Measurements from ENCODE around the gene EIF2B2. TPM values are rescaled to one million over a fixed set of nuclear protein-coding genes. Genes with fewer than 3 reads are reported as not detected.
"Not testable (repeated sequence)": the region's sequence is repeated elsewhere in the genome, so short reads cannot be mapped to it uniquely, and the experiment has no call there.

Gene EIF2B2
- total RNA-seq, 1 donor from 2014 or later = 51.7 TPM

DNA sequence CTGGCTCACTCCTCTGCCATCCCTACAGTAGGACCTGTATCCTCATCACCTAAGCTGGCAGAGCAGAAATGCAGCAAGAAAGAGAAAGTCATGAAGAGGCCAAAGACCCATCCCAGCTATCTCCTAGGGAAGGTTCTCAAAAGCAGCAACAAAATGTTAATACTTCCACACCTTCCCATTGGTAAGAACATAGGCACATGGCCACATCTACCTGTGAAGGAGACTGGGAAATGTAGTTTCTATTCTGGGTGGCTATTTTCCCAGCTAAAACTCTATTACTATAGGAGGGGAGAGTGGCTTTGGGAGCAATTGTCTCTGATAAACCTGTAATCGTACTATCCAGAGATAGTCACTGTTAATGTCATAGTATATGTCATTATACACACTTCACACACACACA is 13.7 kb upstream of the EIF2B2 start:
- DNase-seq (ENCODE audit: low spot score) = no peak

DNA sequence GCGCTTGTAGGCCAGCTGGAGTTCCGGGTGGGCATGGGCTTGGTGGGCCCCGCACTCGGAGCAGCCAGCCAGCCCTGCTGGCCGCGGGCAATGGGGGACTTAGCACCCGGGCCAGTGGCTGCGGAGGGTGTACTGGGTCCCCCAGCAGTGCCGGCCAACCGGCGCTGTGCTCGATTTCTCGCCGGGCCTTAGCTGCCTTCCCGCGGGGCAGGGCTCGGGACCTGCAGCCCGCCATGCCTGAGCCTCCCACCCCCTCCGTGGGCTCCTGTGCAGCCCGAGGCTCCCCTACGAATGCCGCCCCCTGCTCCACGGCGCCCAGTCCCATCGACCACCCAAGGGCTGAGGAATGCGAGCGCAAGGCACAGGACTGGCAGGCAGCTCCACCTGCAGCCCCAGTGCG is 8.5 kb upstream of the EIF2B2 start:
- DNase-seq (ENCODE audit: low spot score) = not testable (repeated sequence)

DNA sequence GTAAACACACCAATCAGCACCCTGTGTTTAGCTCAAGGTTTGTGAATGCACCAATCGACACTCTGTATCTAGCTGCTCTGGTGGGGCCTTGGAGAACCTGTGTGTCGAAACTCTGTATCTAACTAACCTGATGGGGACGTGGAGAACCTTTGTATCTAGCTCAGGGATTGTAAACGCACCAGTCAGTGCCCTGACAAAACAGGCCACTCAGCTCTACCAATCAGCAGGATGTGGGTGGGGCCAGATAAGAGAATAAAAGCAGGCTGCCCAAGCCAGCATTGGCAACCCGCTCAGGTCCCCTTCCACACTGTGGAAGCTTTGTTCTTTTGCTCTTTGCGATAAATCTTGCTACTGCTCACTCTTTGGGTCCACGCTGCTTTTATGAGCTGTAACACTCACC is 6.9 kb upstream of the EIF2B2 start:
- not testable (repeated sequence) for DNase-seq (ENCODE audit: low spot score)

DNA sequence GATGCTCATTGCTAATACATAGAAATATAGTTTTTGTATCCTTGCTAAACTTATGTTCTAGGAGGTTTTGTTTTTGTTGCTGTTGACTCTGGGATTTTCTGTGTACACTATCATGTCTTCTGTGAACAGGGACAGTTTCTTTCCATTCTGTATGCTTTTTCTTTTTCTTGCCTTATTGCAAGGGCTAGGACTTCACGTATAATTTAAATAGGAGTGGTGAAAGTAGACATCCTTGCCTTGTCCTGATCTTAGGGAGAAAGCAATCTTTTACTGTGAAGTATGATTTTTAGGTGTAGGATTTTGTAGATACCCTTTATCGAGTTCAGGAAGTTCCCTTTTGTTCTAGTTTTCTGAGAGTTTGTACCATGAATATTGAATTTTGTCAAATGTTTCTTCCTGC is 1.5 kb upstream of the EIF2B2 start:
- DNase-seq (ENCODE audit: low spot score) = no peak

DNA sequence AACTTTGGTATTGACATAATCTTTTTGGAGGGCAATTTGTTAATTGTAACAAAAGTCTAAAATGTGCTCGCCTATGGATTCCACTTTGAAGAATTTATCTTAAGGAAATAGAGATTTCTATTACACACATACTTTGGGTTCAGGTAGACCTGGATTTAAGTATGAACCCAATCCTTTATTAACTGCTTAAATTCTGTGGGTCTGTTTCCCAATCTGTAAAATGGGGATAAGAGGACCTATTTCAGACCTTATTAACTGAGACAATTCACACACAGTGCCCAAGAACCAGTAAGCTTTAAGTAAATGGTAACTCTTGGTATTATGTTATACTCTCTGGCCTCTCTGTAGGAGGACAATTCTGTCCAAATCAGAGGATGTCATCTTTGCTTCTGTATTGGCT is 822 bp upstream of the EIF2B2 start:
- no peak for DNase-seq (ENCODE audit: low spot score)

DNA sequence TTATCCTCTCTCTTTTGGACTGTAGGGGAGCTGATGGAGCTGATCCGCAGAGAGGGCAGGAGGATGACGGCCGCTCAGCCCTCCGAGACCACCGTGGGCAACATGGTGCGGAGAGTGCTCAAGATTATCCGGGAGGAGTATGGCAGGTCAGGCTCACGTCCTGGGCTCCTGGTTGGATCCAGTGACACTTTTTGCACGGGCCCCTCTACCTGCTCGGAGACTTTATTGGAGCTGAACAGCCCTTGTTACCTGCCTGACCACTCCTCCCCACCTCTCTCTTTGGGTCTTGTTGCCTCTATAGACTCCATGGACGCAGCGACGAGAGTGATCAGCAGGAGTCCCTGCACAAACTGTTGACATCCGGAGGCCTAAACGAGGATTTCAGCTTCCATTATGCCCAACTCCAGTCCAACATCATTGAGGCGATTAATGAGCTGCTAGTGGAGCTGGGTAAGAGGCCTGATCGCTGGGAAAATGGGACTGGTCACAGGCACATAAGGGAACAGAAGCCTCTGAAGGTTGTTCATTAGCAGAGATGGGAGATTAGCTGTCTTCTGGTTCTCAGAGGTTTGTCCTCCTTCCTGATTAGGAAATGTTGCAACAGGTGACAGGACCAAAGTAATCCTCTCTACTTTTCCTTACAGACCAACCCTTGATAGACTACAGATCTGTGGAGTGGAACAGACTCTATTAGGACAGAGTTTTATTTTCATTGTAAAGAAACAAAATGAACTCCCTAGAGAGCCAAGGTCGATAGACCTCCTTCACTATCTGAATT is 718 bp downstream of the EIF2B2 start:
- DNase-seq (ENCODE audit: low spot score) = no peak

DNA sequence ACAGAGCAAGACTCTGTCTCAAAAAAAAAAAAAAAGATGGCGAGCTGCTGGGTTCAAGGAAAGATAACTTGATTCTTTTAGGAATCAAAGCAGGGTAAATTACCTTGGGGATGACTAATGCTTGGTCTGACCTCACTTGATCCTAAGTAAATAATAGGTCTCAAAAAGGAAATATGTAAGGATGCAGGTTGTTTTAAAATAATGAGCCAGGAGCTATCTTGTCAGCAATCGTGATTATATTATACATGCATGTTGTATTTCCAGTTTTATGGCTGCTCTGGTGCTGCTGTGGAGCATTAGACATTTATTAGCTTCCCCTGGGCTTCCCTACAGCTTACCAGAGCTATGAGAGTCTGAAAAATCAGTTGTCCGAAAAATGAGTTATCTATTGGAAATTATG is 2.6 kb downstream of the EIF2B2 start:
- DNase-seq (ENCODE audit: low spot score) = no peak

DNA sequence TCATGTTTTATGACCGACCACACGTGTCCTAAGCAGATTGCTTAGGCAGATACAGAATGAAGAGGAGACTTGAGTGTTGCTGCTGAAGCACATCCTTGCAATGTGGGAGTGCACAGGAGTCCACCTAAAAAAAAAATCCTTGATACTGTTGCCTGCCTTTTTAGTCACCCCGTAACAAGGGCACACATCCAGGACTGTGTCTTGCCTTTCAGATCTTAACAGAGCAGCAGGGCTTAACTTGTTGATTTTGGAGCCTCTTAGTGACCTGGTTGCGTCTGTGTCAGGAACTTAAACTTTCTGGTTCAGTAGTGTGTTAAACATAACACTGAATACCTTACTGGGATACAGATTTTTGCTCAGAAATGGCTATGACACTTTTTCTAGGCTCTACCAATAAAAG is 6.5 kb downstream of the EIF2B2 start:
- DNase-seq (ENCODE audit: low spot score) = no peak

DNA sequence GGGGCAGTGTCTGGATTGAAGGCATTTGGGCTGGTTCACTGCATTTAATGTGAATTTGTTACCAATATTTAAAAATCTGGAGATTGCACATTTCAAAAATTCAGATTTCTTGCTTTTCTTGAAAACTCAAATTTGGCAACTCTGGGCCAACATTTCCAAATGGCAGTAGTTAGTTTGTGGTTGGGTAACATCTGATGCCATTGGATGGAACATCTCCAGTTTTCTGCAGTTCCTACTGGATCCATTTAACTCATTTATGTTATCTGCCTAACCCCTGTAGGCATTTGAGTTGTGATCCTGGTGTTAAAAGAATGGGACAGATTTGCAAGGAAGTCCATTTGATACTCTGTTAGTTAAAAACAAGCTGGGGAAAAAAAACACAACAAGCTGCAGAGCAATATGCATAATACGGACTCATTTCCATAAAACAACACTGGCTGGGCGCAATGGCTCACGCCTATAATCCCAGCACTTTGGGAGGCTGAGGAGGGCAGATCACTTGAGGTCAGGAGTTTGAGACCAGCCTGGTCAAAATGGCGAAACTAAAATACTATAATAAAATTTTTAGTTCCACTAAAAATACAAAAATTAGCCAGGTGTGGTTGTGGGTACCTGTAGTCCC is 7.9 kb downstream of the EIF2B2 start:
- DNase-seq (ENCODE audit: low spot score) = no peak

DNA sequence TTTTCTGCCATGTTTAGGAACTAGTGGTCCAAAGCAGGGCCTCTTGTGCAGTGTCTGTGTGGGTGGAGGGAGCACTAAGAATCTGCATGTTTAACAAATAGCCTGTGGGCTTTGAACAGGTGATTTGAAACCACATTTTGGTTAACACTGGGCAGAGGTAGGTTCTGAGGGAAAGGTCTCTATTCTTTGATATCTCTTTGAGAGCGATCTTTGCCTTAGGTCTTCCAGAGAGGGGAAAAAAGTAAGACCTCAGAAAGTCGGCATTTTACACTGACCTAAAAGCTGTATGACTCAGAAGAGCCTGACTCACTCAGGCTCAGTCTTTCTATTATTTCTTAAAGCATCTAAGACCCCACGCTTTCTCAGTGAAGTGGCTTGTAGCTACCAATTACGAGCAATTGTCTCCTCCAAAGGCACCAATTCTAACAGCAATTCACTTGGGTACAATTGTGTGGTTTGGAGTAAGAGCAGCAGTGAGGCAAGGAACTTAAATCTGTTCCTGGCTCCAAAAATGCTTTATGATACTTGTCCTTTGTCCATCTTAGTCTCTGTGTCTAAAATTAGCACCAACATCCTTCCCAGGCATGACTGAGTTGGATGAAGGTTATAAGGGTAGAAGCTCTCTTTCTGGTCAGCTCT is 8.8 kb downstream of the EIF2B2 start:
- no peak for DNase-seq (ENCODE audit: low spot score)

DNA sequence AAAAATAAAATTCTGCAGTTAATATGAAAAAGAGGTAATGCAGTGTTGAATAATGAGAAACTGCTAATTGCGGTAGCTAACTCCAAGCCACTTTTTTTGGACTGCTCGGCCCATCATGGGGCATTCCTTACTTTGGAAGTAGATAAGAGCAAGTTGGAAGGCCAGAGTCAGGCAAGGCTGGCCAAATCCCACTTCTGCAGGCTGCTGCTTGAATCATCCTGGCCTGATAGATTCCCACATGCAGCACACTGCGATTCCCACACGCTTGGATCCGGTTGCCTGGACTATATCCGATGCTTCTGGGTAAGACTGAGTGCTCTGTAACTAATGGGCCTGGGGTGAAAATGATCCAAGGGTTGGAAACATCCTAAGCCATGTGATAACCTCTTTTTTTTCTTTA is 10.6 kb downstream of the EIF2B2 start:
- DNase-seq (ENCODE audit: low spot score) = no peak

DNA sequence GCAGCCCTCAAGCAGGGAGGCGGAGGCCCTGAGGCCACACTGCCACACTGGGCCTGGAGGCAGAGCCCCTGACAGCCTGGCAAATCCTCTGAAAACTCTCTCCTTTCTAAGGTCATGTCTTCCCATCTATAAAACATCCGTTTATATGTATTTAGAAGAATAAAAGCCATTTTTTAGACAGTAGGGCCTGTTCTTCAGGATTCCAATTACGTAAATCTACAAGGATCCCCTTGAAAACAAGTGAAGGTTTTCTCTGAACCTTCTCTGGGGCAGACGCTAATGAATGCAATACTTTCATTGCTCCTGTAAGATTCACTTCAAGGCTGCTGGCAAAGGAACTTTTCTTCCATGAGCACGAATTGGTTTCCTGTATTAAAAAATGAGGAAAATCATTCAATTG is 12.8 kb downstream of the EIF2B2 start:
- DNase-seq (ENCODE audit: low spot score) = no peak

DNA sequence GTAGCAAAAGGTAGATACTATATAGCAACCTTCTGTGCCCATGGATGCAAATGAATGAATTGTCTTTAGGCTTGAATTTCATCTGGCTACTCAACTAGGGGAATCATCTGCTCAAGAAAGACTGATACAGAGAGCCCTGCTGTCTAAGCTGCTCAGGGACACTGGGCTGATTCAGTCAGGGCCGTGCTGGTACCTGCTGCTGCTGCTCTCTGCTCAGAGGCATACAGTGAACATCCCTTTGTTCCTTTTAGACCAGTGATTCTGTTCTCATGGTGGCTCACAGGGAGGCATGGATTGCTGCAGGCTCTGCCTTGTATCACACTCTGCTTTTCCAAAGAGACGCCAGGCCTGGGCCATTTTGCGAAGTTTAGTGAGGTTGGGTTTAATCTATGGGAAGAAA is 14.1 kb downstream of the EIF2B2 start:
- no peak for DNase-seq (ENCODE audit: low spot score)

DNA sequence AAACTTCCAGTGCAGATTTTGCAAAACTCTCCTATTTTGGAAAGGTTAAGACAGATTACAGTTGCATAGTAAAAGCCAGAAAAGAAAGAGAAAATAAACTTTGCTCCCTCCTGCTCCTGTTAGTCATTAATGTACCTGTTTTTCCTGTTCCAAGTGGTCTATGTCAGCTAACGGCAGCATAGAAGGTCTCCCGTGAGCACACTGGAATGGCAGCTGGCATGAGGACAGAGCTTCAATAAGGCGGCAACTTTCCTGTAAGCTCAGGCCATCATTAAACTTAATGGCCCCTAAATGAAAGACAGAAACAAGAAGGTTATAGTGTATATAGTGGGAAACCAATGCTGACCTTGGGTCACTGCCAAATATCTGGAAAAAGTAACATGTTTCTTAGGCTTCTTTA is 16.0 kb downstream of the EIF2B2 start:
- DNase-seq (ENCODE audit: low spot score) = peak; percentile 48

DNA sequence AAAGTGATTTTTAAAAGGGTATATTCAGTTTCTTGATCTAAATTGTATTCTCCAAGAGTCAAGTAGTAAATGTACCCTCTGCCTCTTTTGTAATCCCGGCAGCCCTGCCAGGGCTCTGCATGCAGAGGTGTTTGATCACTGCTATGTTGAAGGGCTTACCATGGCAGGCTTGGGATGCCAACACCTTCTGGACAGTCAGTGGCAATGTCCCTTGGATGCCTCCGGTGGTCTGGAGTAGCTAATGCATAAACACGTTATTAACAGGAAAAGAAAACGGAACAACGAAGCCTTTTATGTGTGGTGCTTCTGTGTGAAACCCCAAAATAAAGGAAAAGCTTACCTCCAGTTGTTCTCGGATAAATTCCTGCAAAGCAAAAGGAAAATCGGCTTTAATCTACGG is 19.9 kb downstream of the EIF2B2 start:
- no peak for DNase-seq (ENCODE audit: low spot score)

DNA sequence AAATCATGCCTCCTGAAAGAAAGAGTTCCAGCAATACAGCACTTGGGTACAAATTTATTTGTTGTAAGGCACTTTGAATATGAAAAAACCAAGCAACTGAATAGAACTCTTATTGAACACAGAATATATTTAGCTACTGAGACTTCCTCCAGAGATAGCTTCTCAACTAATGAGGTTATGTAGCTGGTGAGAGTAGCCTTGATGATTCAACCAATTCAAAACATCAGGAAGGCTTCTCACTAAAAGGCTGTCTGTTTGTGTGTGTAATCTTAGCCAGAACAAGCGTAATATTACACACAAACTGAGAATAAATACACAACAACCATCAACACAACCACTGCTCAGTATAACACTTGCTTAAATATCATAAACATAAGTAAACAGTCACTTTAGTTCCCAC is 20.4 kb downstream of the EIF2B2 start:
- DNase-seq (ENCODE audit: low spot score) = no peak

DNA sequence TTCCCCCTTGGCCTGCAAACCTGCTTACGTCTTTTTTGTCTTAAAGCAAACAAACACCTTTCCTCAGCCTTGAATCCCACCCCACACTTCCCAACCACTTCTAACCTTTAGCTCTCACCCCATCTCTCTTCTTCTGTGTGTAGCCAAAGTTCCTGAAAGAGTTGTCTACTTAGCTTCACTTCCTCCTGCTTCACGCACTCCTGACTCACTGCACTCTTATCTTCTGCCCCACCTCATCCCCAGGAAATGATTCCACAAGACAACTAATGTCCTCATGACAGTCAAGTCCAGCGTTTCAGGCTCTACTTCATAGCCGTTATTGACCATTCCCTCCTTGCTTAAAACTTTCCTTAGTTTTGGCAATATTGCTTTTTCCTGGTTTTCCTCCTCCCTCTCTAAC is 22.4 kb downstream of the EIF2B2 start:
- DNase-seq (ENCODE audit: low spot score) = no peak

DNA sequence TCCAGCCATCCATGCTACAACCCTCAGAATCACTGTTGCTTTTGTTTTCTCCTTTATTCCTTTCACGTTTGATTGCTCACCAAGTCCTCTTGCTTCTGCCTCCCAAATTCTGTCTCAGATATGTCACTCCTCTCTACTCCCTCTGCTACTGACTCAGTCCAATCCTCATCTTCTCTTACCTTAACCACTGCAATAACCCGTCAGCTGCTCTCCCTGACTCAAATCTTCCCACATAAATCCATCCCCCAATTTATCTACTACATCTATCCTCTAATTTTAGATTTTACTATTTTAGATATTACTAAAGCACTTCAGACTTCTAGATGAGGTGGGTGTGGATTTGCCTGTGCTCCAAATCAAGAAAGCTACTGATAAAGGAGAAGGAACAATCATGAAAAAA is 23.2 kb downstream of the EIF2B2 start:
- no peak for DNase-seq (ENCODE audit: low spot score)

DNA sequence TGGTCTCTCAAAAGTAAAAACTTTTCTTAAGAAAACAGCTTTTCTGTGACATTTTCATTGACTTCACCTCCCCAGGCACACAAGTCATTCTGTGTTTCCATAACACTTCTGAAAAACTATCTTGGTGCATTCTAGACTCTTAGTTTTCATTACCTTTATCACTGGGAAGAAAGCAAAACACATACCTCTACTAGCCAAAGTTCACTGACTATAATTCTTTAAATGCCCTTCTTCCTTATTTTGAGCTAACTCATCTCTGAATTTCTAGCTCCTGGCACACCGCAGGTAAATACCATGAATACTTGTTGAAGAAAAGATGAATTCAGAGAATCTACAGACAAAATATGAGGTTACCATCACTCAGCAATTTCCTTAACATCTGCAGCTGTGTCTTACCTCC is 27.4 kb downstream of the EIF2B2 start:
- DNase-seq (ENCODE audit: low spot score) = no peak

DNA sequence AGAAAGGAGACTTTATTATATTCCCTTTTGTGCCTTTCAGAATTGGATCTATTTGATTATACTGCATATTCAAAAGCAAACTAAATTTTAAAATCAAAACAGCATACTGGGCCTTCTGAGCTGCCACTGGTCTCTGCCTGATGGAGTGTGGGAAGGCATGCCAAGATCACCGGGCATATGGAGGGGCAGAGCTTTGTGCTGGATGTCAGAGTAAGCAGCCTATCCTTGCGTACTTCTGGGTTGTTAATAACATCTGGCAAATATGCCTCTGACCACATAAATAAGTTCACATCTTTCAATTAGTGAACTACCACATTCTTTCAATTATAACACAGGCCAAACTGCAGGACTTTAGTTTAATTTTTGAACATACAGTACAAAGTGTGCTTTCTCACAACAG is 30.2 kb downstream of the EIF2B2 start:
- DNase-seq (ENCODE audit: low spot score) = no peak

DNA sequence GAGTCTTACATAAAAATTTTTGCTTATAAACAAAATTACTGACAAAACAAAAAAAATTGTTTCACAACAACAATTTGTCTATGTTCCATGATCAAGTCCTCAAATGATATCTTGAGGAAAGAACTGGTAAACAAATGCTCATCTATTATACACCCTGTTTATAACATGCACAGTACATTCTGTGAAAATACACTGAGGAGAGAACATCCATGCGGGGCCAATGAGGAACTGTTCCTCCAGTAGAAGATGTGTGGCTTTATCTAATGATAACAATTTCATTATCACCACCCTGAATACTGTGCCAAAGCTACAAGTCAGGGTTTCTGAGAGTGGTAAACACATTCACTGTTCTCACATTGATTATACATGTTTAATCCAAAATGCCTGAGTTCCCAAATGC is 37.8 kb downstream of the EIF2B2 start:
- DNase-seq (ENCODE audit: low spot score) = no peak

DNA sequence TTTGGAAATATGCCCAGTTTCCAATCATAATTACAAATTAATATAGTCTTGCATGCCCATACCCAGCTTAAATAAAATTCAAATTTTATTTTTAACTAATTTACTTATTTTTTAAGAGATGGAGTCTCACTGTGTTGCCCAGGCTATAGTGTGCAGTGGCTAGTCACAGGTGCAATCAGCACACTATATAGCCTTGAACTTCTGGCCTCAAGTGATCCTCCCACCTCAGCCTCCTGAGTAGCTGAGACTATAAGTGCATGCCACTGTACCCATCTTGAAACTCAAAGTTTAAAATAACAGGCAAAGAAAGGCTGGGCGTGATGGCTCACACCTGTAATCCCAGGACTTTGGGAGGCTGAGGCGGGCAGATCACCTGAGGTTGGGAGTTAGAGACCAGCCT is 38.2 kb downstream of the EIF2B2 start:
- DNase-seq (ENCODE audit: low spot score) = no peak

DNA sequence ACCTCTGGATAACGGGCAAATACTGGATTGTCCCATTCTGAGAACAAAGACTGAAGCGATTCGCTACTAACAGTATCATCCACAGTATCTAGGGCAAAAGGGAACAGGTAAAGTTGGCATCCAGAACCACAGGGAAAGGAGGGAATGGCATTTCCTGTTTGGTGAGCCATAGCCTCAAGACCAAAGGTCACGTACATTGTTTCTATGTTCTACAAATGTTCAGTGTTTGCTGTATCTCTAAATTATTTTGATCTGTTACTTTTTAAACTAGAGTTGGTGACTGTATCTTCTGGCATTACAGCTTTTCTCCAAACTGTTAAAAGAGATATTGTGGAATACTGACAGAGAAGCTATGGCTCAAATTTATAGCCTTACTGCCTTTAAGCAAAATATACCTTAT is 38.9 kb downstream of the EIF2B2 start:
- DNase-seq (ENCODE audit: low spot score) = peak; percentile 35

All from mucosa of gallbladder (tissue), 1 donor.